Endothelial cell (in vitro differentiated cells): ENCODE measurements around the gene DLG1. TPM values are rescaled to one million over a fixed set of nuclear protein-coding genes. Genes with fewer than 3 reads are reported as not detected.

Source experiments
- DNase-seq: peaks from one replicate; pipeline ENCODE4 v3.0.0; 2021; ENCODE audit warnings: low spot score
- H3K27ac Mint-ChIP-seq: one replicate; pipeline ENCODE4 v1.8.0; 2021; ENCODE audit warnings: mixed read lengths, inconsistent platforms; ENCODE audit not compliant: unreplicated experiment
- H3K27me3 Mint-ChIP-seq: one replicate; pipeline ENCODE4 v1.8.0; 2021; ENCODE audit warnings: mild to moderate bottlenecking, moderate library complexity, mixed read lengths, inconsistent platforms; ENCODE audit not compliant: unreplicated experiment
- H3K36me3 Mint-ChIP-seq: one replicate; pipeline ENCODE4 v1.8.0; 2021; ENCODE audit warnings: mild to moderate bottlenecking, low read depth, mixed read lengths, inconsistent platforms; ENCODE audit not compliant: unreplicated experiment
- H3K4me1 Mint-ChIP-seq: one replicate; pipeline ENCODE4 v1.8.0; 2021; ENCODE audit warnings: mild to moderate bottlenecking, mixed read lengths, inconsistent platforms; ENCODE audit not compliant: unreplicated experiment
- H3K4me3 Mint-ChIP-seq: one replicate; pipeline ENCODE4 v1.8.0; 2021; ENCODE audit warnings: mild to moderate bottlenecking, mixed read lengths, inconsistent platforms; ENCODE audit not compliant: unreplicated experiment
- H3K9me3 Mint-ChIP-seq: one replicate; pipeline ENCODE4 v1.8.0; 2021; ENCODE audit warnings: mixed read lengths, inconsistent platforms; ENCODE audit not compliant: unreplicated experiment
- total RNA-seq: library from RNA; stranded (reverse); fragmentation: NEBNext Ultra II Directional; extraction: Animal tissue kit (Norgen Biotek cat#: 25700); gene quantifications from one replicate; pipeline ENCODE4 v1.2.1, GENCODE V29; 2021; ENCODE audit not compliant: unreplicated experiment
- TF ChIP-seq, protein P1 (sequence below): fragments of 200-600 bp; sonication (generic); IDR thresholded peaks from one replicate; pipeline ENCODE4 v1.5.0; 2021; ENCODE audit warnings: antibody characterized with exemption; ENCODE audit not compliant: unreplicated experiment

The DLG1 gene
- total RNA-seq, 1 donor from 2014 or later, result 75.5 TPM

- H3K4me3 Mint-ChIP-seq, result no peak overlapping the region
- H3K27ac Mint-ChIP-seq, result no peak overlapping the region
- no peaks in the 10 kb centered on the region for H3K4me1 Mint-ChIP-seq
Measured at GRCh38 chr3:197015790-197016736, 282.3 kb downstream of the DLG1 start.

GRCh38 chr3:197014942-197015575 lies 283.4 kb downstream of the DLG1 start:
- Mint-ChIP-seq H3K36me3 (no peaks in the 10 kb centered on the region), H3K4me1 (no peaks in the 10 kb centered on the region), H3K9me3 (no peaks in the 10 kb centered on the region), H3K27ac (no peak overlapping the region), H3K27me3 (peaks cover 5% of the 10 kb centered on the region), H3K4me3 (no peak overlapping the region)
- TF ChIP-seq, protein P1, sequence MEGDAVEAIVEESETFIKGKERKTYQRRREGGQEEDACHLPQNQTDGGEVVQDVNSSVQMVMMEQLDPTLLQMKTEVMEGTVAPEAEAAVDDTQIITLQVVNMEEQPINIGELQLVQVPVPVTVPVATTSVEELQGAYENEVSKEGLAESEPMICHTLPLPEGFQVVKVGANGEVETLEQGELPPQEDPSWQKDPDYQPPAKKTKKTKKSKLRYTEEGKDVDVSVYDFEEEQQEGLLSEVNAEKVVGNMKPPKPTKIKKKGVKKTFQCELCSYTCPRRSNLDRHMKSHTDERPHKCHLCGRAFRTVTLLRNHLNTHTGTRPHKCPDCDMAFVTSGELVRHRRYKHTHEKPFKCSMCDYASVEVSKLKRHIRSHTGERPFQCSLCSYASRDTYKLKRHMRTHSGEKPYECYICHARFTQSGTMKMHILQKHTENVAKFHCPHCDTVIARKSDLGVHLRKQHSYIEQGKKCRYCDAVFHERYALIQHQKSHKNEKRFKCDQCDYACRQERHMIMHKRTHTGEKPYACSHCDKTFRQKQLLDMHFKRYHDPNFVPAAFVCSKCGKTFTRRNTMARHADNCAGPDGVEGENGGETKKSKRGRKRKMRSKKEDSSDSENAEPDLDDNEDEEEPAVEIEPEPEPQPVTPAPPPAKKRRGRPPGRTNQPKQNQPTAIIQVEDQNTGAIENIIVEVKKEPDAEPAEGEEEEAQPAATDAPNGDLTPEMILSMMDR, result no peak
- no peak for DNase-seq

More at GRCh38 chr3:197015790-197016736, 282.3 kb downstream of the DLG1 start:
- no peak for DNase-seq
- Mint-ChIP-seq H3K36me3 (no peaks in the 10 kb centered on the region), H3K27me3 (peaks cover 2% of the 10 kb centered on the region), H3K9me3 (no peaks in the 10 kb centered on the region)
- TF ChIP-seq, protein P1, result no peak

DNA sequence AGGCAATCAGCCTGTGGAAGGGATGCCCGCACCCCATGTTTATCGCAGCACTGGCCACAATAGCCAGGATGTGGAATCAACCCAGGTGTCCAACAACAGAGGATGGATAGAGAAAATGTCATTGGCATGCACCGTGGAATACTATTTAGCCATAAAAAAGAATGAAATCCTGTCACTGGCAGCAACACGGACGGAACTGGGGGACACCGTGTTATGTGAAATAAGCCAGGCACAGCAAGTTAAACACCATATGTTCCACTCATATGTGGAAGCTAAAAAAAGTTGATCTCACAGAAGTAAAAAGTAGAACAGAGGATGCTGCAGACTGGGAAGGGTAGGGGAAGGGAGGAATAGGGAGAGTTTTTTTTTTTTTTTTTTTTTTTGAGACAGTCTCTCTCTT lies 284.4 kb downstream of the DLG1 start:
- H3K4me3 Mint-ChIP-seq, result no peak overlapping the region
- H3K27ac Mint-ChIP-seq, result no peak overlapping the region
- H3K36me3 Mint-ChIP-seq, result no peaks in the 10 kb centered on the region
- H3K9me3 Mint-ChIP-seq, result no peaks in the 10 kb centered on the region
- TF ChIP-seq, protein P1, result no peak
- peaks cover 5% of the 10 kb centered on the region for H3K27me3 Mint-ChIP-seq
- no peaks in the 10 kb centered on the region for H3K4me1 Mint-ChIP-seq
- DNase-seq, result no peak

DNA sequence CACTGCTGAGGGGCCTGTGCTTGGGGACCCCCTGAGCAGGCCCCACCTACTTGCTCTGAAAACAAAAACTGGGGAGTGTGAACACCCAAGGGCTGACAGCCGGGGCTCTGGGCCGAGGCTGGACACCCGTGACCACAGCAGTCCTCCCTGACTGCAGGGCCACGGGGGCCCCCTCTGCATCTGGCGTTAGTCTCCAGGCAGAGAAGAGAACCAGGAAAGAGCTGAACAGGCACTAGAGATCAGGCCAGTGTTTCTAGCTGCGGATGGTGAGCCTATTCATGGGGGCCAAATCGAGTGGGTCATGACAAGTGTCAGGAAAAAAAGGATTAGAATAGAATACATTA lies 285.9 kb downstream of the DLG1 start:
- Mint-ChIP-seq H3K36me3 (no peaks in the 10 kb centered on the region), H3K27ac (no peak overlapping the region), H3K4me1 (no peaks in the 10 kb centered on the region), H3K9me3 (no peaks in the 10 kb centered on the region), H3K27me3 (peaks cover 5% of the 10 kb centered on the region), H3K4me3 (no peak overlapping the region)
- TF ChIP-seq, protein P1, result no peak
- no peak for DNase-seq
